Stimulated activated naive CD4-positive, alpha-beta T cell (primary cell): Measurements from ENCODE around the gene BMPER.

ENCODE experiments used
- DNase-seq, 6 experiments: peaks; one replicate each; lab custom pipeline; 2025; lab: John Stamatoyannopoulos, UW

BMPER gene

DNA sequence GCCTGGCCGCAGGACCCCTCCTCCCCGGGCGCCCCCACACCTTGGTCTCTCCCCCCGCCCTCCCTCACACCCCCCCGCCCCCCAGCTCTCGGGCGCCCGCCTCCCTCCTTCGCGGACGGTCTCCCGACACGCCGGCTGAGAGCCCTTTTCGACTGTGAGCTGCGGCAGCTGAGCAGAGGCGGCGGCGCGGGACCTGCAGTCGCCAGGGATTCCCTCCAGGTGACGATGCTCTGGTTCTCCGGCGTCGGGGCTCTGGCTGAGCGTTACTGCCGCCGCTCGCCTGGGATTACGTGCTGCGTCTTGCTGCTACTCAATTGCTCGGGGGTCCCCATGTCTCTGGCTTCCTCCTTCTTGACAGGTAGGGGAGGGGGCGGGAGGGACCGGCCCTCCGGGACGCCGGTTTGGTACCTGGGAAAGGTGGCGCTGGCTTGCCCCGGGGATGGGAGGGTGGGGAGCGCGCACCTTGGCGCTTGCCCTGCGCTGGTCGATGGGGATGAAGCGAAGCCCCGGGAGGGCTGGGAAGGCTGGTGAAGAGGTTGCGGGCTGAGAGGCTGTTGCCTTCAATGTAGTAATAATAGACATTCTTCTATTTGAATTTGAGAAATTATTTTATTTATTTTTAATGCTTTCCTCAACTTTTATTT lies at the start of gene BMPER:
Gene BMPER, plus strand, starts transcription at position 151 of the 644 bp plus-strand sequence. Its CDS starts 75 bp downstream, at position 226.
- no peak for DNase-seq

DNA sequence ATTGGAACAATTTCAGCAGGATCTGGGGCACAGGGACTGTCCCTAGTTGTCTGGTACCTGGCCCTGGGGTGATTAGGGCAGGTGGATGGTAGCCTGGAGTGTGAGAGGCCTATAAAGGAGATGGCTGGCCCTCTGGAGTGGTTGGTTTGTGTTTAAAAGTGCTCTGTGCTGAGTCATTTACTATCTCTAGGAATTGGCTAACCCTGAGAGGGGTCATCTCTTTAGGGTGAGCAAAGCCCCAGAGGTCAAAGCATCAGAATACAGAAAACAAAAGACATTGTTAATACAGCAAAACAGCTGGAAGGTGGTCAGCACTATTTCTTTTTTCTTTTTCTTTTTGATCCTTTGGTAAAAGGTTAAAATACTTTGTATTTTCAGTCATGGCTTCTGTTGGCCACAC lies 43.4 kb upstream of the BMPER start:
- DNase-seq, result no peak

DNA sequence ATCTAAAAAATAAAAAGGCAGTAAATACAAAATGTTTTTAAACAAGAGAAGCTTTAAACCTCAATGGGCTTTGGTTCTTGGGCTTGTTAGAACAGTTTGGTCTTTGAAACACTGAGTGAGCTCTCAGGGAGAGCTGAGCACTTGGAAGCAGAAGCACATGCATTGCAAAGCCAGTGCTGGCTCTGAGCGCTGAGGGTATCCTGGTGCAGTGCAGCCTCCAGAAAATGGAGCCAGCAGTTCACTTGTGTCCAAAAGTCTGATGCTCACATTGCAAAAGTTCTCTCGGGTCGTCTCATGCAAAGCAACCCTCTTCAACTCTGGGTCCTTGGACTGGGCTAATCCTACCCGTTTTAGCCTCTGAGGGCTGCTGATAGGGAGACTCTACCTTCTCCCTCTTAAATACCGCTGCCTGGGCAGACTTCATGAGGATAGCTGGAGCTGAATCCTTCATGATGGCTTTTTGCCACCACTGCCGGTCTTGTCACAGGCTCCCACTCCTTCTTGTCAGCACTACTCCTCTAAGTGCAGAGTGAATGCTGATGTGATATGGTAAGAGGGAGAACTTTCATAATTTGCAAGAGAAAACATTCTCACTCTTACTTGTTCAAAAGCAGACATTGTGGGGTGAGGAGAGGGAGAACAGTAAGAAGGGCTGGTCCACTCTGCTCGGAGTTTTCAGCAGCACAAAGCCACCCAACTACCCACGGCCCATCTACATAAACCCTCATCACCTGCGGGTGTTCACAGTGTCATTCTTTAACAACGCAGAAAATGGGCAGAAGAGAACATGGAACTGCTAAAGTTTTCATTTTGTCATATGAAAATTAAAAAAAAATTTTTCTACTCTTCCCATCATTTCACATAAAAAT lies 42.2 kb upstream of the BMPER start:
- no peak for DNase-seq

DNA sequence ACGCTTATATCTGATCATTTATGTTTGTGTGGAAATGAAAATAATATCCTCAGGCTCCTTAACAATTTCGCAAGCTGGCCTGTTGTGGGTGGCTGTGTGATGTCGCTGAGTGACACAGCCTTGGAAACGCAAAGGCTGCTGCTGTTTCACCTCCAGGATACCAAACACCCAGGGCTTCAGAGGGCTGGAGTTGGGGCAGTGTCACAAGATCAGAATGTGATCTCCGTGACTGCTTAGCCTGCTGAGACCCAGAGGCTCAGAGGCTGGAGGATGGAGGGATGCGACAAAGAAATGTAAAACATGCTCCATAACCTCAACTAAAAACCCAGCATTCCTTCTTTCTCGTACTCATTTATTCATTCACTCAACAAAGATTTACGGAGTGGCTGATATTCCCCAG lies 37.2 kb upstream of the BMPER start:
- no peak for DNase-seq

DNA sequence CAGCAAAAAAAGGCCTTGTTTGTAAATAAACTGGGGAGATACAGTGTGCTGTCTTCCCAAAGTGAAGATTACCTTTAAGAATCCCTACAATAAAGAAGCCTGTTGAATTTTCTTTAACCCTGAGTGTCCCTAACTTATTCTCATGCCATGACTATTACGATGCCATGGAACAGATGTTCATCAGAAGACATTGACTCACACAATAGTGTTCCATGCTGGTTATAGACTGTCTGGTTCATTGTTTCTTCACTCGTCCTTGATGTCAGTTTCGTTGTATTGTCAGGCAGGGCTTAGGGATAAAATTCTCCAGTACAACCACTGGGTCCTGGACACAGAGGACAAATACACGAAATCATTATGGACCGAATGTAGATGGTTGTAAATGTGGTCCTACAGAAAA lies 36.2 kb upstream of the BMPER start:
- no peak for DNase-seq

DNA sequence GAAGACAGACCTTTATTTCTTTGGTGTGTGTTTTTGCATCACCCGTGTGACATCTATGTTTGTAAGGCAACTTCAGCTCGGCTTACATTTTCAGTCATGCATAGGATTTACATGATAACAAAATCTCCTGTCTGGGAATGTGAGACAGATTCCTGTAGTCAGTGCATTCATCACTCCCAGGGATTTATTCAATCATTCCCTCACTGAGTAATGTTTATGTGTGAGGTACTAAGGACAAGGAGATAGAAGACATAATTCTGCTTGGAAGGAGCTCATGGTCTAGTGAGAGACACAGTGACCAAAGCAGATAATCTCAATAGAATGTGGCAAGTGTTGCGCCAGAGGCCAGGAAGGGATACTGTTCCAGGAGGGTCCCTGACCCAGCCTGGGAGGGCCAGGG lies 35.2 kb upstream of the BMPER start:
- DNase-seq, result no peak

DNA sequence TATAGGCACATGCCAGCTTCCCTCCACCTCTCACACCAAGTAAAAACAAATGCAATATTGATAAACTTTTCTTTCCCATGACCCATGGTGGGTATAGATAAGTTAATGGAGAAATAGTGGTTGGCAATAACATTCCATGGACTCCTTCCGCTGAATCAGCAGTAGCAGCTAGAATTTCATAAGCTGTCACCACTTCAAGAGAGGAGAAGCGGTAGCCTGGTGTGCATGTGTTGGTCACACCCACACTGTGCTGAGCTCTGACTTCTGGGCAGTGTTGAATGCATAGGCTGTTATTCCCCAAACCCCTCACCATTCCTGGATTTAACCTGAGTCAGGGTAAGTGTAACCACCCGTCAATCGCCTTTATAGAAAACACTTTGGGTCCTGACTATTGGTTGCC lies 32.5 kb upstream of the BMPER start:
- DNase-seq, result no peak

DNA sequence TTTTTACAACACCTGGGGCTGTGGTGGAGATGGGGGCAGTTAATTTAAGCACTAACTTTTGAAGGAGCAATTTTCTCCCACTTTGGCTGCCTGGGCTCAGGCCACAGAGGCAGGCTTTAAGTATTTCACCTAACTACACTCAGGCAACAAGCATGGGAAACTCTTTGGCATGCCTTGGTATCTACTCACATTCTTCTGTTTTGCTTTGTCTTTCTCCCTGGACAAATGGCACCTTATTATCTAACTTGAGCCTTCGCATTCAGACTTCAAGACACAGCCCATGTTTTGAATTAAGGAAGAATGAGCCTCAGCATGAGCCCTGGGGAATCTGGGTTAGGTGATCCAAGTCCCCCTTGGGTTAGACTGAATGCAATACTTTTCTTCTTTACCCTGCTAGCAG lies 31.8 kb upstream of the BMPER start:
- DNase-seq, result no peak

DNA sequence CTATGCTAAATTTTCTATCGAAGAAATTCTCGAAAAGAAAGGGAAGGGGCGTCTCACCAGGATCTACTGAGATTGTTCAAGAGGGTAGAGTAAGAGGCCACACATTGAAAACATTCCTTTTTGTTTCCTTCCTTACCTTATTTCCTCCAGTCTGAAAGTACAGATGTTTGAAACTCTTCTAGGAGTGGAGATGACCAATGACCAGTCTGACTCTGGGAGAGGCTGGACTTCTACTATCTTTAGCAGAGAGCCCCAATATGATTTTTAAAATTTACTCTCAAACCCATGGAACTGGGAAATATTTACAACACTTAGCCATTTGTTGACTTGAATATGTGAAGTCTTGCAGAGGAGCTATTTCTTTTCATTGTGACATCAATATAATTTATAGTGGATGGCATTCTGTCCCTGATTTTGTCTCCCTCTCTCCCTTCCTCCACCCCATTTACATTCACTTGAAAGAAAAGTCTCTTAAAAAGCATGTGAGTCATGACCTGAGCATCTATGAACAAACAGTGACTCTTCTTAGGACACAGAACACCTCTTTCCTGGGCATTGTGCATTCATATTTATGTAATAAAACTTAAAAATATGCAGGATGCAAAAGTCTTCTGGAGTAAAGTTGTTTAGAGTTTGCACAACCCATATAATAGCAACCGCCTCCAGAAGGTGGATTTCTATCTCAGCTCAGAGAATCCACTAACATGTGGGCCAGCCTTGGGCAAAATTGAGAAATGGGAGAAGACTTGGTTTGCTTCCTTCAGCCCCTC lies 31.2 kb upstream of the BMPER start:
- DNase-seq, result no peak

DNA sequence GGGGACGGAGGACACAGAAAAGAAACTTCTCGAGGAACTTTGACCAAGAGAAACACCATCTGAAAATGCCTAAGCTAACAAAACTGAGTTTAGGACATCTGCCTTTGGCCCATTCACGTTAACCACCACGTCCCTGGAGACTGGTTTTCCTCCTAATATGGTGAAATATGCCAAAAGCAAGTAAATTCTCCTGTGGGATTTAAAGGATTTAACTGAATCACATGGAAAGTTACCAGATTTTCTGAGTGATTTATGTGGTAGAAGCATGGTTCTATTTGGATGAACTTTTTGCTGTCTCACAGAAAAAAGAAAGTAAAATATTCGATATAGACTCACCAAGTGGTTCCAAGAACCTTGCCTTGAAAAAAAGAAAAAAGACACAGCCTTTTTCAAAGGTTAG lies 30.4 kb upstream of the BMPER start:
- no peak for DNase-seq

DNA sequence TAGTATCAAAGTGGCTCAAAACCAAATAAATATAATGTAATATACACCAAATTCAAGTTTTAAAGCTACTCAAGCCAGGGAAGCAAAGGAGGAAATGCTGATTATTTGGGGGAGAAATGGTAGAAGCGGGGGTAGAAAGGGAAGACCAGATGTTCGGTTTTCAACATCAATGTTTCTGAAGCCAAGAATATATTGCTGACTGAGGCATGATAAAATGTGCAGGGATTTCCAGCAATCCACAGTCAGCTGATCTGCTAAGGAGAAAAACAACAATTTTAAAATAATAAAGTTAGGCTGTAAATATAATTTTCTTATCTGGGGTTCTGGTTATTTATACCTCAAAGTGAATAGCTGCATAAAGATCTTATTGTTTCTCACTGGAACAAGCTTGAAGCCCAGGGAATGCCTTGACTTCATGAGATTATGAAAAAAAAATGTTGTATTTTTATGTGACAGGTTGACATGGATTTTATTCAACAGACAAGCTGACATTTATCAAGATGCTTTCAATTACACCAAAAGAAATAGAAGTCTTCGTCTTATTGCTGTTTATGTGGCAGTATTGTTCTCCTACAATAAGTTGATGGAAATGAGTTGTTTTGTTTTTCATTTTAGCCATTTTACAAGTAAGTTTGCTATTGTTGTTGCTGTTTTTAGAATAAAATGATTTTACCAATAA lies 28.6 kb upstream of the BMPER start:
- DNase-seq, result no peak

DNA sequence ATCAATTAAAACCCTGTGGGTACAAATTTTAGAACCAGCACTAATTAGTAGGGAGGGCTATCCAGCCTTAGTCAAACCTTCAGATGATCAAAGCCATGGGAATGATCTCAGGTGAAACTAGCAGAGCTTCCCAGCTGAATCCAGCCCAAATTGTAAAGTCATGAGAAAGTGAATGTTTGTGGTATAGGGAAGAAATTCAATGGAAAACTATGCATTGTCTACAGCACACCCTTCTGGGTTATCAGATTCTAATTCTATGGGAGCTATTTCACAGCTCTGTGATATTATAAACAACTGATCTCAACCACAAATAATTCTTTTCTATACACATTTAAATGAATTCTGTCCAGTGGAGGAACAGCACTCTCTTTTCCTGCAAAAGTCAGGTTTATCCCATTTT lies 24.6 kb upstream of the BMPER start:
- no peak for DNase-seq

DNA sequence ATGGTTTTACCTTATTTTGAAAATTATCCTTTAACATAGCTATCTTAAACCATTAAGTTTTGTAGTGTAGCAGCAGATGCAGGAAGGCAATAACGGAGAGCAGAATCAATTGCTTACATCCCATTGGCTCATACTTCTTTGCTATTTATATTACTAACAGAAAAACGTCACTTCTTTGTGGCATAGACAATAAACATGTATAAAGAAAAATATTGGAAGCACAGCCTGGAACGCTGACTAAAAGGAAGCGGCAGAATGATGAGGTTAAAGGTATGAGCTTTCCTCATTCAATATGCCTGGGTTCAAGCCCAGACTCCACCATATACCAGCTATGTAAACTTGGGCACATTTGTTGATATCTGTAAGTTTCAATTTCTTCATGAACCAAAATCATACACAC lies 24.0 kb upstream of the BMPER start:
- no peak for DNase-seq

DNA sequence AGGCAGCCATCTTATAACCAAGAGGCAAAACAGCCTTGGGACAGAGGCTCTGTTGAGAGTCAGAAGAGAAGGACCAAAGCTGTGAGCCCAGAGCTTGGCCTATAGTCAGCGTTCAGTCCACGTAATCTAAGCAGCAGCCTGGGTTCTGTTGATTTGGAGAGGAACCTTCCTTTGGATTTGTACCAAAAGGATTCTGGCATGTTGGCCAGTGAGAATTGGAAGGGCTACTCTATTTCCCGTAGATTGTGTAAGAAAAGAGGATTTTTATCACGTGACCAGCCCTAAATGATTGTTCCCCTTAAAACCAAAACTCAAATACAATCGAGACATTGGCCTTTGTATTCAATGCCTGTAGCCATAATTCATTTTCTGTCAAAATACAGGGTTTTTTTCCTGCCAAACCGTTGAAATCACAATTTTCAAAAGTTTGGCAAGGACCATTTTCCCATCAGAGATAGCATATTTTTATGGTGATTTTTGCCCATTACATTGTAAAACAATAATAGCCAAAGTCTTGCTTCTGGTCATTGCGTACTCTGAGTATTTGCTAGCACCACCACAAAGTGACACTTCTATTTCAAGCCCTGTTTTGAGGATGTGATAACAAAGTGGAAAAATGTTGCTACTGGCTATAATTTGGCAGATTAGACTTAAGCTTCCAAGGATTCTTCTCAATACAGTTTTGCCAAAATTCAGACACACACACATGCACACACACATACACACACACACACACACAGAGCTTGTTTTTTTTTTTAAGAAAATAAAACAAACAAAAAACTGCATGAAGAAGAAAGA lies 23.1 kb upstream of the BMPER start:
- no peak for DNase-seq

DNA sequence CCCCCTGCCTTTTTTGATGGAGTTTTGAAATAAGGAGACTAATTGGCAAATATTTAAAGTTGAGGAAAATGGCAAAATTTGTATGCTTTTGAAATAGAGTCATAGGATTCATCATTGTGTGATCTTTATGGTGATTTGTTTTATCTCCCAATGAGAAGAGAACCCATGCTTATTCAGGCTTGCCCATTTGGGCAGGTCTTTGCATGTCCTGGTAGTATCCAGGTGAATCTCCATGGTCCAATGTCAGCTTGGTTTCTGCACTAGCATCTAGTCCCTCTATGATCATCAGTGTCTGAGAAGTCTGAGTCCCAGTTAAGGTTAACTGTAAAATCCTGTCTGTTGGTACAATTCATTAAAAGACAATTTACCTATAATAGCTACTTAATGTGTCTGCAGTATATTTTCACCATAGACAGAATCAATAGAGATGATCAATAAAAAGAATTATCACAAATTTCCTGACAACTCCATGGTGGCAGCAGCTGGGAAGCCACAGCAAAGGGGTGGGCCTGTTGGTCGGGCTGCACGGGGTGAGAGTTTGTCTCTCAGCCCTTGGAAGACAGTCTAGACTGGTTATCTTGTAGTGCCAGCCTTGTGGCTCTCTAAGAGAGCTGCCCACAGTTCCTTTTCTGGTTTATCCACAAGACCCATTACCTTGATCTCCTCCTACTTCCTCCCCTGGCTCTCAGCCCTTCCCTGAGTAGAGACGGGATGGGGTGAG lies 22.2 kb upstream of the BMPER start:
- DNase-seq, result no peak

DNA sequence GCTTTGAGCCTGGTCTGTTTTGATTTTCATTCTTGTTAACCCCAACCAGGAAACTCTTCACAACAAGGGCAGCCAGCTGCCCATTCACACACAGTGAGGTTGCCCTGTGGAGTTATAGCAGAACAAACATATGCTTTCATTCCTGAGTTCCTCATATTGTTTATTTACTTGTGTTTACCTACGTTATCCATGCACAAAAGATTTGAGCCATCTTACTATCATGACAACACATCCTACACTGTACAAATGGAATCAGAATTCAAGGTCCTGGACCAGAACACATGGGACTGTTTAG lies 21.7 kb upstream of the BMPER start:
- DNase-seq, result no peak

DNA sequence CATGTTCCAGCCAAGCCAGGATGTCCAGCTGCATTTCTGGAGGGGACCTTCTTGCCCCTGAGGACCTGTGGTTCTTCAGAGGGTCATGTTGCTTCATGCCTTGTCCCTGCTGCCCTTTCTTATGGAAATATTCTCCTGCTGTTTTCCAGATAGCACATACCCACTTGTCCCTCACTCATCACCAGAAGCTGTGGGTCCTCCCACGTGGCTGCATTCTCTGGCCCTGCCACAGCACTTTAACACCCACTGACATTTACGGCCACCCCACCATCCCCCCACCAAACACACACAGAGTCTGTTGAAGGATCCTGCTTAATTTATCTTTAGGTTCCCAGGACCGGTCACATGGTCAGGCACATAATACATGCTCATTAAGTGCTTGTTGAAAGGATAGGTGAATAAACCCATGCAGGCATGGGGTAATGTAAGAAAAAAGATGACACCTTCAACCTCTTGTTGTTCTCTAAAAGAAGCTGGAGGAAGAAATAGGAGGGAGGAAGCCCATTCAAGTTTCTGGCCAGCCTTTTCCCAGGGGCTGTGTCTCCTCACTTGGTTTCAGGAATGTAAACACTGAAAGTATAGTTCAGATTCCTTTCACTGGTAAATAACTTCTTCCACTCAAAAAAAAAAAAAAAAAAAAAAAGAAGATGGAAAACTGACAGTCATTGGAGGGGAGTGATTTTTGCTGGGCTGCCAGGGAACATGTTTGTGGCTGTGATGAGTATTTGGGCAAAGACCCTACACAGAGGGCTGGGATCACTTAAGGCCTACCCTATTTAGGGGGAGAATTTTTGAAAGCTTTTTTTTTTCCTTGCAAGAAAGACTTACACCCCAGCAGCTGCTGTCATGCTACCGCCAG lies 19.8 kb upstream of the BMPER start:
- DNase-seq, result no peak

DNA sequence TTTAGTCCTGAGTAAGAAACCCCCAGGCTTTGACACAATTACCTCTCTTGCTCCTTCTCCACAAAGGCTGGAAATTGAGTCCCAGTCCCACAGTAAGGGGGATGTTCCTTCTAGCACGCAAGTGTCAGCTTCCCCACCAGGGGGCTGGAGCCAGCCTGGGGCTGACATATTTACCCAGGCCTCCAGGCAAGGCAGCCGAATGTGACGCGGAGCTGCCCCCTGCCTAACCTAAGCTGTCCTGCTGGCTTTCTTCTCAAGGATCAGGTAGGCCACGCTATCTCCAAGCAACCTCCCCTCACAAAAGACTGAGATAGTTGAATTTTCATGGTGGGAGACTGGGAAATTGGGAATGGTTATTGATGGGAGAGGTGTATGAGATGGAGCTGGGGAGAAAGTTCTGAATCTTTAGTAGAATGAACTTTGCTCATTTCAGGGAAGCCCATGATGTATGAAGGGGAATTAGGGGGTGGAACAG lies 19.2 kb upstream of the BMPER start:
- no peak for DNase-seq

DNA sequence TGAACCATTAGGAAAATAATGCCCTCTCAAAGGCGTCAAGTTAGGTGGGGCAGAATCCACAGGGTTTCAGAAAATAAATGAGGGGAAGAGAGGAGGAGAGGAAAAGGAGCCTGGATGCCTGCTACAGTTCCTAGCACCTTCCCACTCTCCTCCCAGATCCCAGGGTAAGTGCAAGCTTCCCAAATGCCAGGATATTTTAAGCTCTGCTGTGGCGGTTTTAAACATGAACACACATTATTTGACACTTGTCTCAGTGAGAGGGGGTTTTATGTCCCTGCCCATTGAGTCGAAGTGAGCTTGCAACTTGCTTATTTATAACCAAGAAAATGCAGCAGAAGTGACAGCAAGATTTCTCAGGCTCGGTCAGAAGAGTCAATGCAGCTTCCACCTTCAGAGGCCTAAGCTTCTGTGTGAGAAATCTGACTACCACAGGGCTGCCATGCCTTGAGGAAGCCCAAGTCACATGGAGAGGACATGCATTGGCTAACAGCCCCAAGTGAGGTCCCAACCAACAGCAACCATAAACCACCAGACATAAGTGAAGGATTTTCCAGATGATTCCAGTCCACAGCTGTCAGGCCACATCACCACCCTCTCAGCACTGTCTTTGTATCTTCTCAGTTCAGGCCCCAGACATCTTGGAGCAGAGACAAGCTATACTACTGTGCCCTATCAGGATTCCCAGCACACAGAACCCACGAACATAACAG lies 17.9 kb upstream of the BMPER start:
- no peak for DNase-seq
